NCI-H748 (cell line): Measurements from ENCODE around the gene PKP1.

Experiments
- DNase-seq: peaks from one replicate; lab custom pipeline; 2025; ENCODE audit not compliant: unreplicated experiment; lab: John Stamatoyannopoulos, UW

Gene PKP1

DNA sequence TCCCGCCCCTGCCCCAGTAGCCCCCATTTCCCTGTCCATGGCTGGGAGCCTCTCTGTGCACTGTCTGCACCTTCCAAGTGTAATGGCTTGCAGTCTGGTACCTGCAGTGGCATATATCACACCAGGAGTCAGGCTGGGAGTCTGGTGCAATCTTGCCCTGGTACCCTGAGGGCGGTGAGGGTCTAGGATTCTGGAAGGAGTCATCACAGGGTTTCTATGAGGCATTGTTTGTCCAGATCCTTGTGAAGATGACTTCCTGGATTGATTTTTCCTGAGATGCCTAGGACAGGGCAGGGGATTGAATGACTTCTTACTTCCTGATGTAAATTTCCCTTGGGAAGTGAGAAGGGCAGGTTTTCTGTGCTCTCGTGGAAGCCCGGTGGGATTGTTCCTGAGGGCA lies 5.9 kb upstream of the PKP1 start:
- no peak for DNase-seq

DNA sequence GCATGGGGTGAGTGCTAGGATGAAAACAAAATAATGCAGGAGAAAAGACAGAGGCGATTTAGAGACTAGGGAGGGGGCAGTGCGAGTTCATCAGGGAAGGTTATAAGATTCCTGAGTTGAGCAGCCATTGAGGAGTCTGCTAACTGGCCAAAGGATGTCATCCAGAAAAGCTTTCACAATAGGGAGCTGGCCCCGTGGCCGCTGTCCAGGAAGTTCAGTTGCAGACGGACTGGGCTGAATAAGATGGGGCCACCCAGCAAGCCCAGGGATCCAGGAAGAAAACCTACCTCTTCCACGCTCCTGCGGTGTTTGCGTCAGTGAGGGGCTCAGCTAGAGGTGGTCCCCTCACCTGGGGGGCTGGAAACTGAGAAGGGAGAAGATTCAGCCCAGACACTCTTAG lies 4.0 kb upstream of the PKP1 start:
- DNase-seq = no peak

DNA sequence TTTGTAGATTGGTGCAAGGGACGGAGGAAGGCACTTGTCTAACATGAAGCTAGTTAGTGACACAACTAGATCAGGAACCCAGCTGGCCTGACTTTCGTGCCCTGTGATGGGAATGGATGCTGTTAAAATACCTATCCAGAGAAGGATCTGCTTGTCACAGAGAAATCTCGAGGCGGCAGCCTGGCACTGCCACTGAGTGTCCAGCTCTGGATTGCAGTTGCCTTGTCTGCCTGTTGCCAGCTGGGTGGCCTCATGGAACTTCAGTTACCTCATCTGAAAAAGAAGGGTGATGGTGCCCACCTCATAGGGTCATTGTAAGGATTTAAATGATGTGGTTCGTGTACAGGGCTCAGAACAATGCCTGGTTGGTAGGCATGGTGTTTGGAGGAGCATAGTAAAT lies 2.4 kb upstream of the PKP1 start:
- no peak for DNase-seq

DNA sequence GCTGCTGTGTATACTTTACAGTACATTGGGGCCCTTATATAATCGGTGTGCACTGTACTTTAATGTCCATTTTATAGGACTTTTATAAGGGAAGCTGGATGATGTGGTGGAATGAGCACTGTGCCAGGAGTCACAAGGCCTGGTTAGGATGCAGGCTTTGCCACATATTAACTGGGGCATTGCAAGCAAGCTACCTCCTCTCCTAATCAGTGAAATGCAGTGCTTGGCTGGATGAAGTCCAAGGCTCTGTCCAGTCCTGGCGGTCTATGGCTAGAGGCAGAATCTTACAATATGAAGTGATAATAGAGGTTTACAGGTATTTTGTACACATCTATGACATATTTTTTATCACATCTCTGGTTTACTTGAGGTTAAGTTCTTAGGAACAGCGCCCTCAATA lies 1.7 kb upstream of the PKP1 start:
- no peak for DNase-seq

DNA sequence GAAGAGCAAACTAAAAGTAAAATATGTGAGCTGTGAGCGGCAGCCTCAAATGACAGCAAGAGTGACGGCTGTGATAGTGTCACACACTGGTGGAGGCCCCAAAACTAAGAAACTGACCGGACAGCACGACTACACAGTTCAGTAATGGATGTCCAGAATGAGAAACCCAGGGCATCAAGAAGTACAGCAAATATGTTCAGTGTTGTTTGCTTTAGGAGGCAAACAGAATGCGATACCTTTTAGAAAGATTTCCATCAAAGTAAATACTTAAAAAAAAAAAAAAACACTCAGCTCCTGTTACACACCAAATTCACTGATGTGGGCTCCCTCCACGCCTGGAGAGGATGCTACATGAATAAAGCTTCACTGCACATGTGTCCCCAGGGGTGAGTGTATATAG lies 1.1 kb upstream of the PKP1 start:
- DNase-seq = no peak

DNA sequence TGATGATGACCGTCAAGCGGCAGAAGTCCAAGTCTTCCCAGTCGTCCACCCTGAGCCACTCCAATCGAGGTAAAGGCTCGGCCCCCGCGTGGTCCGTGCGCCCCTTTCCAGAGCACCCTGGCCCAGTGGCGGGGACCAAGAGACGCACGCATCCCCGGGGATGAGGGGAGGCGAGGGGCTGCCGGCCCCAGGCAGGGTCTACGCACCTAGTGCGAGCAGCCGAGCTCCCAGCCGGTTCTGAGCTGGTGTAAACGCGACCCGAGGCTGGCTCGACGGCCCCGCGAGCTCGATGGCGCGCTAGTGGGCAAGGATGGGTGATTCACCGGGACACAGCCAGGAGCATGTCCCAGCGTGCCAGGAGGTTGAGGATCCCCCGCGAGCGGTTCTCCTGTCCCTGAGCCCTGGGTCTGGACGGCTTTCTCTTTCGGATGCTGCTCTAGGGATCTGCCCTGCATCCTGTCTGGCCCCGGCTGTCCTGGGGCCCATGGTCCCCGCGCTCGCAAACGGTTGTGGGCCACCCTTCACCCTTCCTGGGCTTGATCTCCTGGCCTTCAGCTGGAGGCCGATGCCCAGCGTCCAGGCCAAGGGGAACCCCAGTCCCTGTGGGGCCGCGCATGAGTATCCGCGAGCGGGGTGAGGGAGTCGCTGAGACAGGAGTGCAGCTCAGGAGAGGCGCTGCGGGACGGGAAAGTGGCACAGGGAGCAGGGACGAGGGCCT lies 689 bp downstream of the PKP1 start:
- no peak for DNase-seq

DNA sequence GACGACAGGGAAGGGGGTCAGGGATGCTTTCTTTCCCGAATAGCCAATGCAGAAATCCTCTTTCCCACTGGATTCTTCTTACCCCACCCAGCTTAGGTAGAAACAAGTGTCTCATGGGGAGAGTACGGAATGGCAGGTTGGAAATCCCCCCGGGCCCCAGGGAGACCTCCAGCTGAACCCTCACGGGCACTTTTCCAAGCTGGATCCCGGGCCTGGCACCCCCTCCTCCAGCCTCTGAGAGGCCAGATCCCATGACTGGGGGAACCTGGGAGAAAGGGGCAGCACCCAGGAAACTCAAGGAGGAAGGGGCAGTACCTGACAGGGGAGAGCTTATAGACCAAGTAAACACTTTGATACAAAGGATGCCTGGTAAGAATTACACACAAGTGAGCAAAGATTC lies 1.3 kb downstream of the PKP1 start:
- DNase-seq = no peak

DNA sequence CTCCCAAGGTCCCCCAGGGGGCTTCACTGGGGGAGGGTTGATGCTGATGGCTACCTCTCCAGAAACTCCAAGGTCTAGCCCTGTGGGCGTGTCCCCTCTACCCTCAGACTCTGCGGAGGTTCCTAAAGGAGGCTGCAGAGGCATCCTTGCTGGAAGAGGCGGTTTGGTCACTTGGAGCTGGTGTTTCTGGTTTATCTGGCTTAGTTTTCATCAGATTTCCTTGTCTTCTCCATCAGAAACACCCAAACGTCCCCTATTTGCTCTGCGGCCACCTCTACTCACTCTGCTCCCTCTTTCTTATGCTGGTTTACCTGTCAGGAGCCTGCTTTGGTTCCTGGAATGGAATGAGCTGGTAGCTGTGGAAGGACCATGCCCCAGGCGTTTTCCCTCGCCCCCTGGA lies 2.5 kb downstream of the PKP1 start:
- no peak for DNase-seq

DNA sequence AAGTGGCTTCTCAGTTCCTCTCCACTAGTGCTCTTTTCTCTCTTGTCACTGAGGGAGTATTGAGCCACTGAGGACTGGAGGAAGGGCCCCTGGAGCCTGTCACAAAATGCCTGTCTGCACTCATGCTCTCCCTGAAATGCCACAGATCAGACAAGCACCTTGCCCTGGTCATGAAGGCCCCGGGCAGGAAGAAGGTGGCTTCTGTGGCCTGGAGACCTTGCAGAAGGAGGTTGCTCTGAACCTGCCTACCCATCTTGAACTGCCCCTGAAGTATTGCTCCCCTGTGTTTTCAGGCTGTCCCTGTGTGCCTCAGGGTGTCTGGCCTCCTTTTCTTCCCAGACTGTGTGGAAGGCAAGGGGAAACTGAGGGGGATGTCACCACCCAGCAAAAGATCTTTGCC lies 3.1 kb downstream of the PKP1 start:
- DNase-seq = no peak

DNA sequence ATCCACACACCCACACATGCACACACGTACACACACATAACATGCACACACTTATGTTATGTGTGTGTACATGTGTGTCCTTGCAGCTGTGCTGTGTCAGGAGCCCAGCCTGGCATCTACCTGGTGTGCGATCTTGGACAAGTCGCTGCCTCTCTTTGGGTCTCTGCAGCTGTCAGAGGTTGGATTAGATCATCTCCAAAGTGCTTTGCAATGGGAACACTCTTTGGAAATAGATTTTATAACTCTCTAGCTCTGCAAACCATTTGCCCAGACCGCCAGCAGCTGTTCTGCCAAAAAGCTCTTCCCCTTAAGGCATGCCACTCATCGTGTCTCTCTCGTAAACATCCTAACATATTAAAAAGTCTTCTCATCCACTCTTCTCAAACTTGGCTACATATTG lies 4.7 kb downstream of the PKP1 start:
- DNase-seq = no peak

DNA sequence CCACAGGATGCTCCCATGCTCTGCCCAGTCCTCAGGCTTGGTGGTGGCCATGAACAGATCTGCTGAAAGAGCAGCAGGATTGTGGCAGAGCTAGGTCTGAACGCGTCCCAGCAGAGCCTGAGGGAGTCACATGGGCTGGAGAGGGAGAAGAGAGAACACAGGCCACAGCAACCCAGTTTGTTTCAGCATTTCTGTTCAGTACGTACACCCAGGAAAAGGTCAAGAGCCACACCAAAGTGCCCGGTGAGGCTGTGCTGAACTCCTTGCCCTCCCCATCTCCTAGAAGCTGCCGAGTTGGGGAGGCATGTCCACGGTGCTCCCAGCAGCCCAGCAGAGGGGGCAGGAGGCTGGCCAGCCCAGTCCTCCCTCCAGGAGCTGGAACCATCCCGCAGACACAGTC lies 5.5 kb downstream of the PKP1 start:
- no peak for DNase-seq

DNA sequence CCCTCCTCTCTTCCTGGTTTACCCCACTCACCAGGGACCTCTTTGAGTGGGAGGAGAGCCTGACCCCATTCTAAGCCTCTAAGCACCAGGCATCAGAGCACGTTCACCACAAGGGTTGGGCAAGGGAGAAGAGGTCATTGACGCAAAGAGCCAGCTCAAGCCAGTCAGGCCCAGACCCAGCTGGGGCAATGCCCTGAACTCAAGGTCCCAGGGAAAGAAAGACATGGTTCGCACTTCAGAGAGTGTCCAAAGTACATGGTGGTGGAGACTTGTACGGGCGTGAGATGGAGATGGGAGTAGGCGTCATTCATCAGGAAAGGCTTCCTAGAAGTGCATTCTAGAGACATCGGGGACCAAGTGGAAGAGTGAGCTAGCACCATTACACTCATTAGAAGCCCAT lies 7.2 kb downstream of the PKP1 start:
- no peak for DNase-seq

DNA sequence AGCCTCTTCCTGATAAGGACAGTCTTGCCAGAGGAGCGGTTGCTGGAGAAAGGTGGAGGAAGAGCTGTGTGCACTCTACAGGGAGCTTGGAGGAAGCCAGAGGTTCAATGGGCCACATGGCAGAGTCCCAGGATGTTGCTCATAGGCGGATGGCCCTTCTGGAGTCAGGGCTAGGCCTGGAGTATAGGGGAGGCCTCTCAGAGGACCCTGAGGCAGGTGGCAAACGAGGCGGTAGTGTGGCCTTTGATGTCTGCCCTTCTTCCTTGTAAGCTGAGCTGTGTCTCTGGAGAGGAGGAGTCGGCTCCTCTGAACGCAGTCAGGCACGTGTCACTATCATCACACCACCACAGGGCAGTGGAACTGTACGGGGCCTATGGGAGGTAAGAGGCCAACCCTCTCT lies 8.6 kb downstream of the PKP1 start:
- no peak for DNase-seq

DNA sequence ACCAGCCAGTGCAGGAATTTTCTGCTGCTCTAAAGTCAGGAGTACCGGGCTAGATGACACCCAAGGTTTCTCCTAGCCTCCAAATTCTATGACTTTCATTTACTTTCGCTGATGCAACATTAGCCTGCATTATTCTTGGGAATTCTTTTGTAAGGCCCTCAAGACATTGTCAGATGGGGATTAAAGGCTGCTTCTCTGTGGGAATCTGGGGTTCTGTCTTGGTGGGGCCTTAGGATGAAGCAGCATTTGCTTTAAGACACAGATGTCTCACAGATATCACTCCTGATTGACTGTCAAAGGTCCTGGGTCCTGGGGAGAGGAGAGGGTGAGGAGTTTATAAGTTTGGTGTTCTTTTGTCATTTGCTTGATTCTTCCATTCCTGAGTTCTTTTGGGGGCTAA lies 11.6 kb downstream of the PKP1 start:
- DNase-seq = no peak

DNA sequence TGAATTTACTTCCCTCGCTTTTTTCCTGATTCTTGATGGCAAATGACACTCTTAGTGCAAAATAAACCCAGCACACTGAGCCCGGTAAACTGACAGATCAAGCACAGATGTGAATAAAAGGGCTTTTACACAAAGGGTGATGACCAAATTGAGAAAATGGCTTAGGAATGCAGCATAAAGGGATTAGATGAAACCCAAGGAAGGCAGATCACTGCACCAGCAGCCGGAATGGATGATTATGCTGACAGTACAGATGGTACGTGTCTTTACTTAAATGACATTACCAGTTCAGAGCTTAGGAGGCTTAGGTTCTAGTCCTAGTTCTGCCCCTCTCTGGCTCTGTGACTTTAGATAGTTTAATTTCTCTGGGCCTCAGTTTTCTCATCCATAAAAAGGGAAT lies 12.0 kb downstream of the PKP1 start:
- DNase-seq = no peak

DNA sequence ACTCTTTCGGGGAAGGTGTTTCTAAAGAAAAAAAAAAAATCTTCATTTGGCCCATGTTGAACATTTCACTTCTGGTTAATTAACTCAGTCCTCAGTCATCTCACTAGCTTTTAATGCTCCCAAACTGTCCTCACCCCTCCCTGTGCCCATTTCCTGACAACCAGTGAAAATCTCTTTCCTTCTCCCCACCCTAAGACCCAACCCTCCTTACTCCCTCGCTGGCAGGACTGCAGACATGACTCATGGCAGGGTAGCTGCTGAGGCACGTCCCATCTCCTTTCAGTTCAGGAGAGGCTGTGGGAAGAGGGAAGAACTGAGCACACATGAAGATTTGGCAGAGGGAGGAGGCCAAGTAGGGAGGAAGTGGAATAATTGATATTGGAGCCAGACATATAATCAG lies 12.6 kb downstream of the PKP1 start:
- no peak for DNase-seq

DNA sequence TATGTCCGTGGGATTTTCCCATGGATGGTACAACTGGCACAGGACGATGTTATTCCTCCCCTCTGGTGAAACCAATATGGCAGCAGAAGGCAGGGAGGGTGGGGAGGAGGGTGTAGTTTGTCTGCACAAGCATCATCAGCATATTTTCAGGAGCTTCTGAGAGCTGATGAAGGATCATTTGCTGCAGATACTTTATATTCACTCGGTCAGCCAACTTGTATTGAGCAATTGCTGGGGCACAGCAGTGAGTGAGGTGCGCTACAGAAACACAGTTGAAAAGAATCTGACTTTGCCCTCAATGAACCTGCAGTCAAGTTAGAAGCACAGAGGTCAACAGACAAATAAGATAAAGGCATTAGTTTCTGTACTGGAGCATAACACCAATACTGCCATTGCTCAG lies 13.0 kb downstream of the PKP1 start:
- no peak for DNase-seq

DNA sequence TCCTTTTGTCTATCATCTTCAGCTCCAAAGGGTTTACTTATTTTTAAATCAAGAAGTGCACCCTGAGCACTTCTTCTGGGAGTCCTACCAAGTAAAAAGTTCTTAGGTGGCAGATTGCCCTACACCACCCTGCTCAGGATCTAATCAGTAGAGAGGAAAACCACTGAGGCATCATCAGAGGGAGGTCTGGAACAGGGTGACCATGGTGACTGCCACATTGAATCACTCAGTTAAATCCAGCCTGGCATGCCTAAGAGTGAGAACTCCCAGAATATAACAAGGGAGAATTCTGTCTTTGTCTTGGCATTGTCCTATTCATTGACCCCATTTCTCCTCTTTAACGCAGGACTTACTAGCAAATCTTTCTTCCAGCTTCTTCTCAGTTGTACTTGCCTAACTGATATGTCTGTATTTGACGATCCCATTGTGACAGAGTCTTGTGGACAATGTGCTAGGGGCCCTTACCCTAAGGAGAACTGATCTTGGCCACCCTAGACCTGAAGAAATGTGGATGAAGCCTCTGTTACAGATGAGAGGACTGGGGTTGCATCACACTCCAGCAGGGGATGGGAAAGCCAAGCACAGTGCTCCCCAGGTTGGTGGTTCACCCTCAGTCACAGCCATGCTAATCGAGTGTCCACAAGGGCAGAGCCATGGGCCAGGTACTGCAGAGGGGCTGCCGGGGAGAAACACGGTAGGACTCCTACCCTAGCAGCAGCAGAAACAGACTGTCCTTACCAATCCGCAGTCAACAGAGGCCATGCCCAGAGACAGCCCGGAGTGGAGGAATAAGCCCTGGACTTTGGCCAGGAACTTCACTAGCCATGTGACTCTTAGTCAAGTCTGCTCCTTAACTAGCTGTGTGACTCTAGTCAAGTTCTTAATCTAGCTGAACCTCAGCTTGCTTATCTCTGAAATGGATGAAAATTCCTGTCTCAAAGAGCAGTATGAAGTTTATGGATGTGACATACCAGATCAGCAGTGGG lies 15.4 kb downstream of the PKP1 start:
- no peak for DNase-seq

DNA sequence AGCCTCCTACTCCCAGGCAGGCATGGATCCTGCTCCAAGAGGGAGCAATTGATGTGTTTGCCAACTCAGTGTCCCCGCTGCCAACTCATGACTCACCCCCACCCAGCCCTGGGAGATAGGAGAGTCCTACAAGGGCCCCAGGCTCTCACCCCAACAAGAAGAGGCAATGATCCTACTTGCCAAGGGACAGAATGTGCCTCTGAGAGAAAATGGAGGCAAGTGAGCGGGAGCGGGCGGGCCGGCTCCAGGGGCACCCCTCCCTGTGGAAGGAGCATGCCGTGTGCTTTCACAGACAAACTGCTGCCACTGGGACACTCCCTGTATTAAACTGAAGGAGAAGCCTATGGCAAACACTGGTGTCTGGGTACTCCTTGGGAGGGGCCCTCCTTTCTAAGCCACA lies 16.7 kb downstream of the PKP1 start:
- no peak for DNase-seq

DNA sequence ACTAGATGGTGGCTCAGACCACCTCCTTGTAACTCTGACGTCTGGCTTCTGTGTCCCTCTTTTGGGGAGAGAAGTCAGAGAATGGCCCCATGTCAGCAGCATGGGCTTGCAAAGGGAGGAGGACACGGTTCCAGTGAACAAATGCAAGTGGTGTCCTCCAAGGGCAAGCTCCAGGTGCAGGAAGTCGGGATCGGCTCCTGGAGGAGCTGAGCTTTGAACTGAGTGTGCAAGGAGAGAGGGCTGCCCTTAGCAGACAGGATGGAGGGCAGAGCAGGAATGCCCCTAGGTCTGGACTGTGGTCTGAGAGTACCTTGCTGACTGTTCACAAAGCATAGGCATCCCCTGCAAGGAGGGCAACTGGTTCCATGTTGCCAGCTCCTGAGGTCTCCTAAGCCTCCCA lies 17.3 kb downstream of the PKP1 start:
- no peak for DNase-seq

DNA sequence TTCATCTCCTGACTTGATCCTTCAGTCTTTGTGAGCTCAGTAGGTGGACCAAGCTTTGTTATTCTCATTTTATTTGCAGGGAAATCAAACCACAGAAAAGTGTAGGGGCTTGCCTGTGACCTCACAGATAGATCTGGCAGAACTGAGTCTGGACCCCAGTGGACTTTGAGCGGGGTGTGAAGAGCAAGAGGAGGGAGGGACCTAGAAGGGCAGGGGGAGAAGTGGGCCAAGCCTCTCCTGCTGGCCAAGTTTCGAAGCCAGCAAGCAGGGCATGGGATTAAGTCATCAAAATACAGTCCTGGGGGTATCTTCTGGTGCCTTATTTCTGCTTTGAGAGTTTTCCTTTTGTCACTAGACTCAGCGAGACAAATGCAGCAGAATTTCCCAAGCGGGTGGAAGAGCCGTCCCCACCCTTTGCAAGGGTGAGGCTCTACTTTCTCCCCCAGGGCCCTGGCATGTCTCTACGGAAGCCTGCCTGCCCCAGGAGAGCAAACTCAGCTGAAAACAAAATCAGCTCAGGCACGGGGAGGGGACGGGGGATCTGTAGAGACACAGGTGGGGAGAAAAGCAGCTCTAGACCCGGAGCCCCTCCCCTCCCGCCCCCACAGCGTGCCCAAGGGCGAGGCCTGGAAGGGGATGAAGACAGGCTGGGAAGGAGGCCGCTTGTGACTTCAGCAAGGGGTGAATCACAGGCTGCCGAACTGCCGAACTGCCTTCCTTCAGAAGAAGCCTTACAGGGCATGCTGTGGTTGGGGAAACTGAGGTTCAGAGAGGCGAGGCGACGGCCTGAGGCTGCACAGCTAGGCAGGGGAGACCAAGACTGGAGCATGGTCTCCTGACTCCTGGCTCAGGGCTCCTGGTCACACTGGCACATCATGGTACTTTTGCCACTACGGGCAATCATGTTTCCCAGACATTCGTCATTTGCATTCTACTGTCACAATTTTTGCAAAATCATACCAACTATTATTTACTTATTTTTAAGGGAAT lies 19.2 kb downstream of the PKP1 start:
- DNase-seq = no peak
